CD14-positive monocyte (primary cell): ENCODE measurements around the gene USP53. TPM values are rescaled to one million over a fixed set of nuclear protein-coding genes. Genes with fewer than 3 reads are reported as not detected.

Source experiments
- DNase-seq, 3 donors: peaks; one replicate each; pipeline ENCODE4 v3.0.0-alpha.2; 2011 to 2022
- H2AFZ ChIP-seq: 2 replicates; pipeline ENCODE4 v1.6.0; 2012; ENCODE audit warnings: mild to moderate bottlenecking, low read depth, low read length, inconsistent platforms; ENCODE audit not compliant: insufficient read depth, poor library complexity, severe bottlenecking
- H3K27ac ChIP-seq, 2 donors: 1 replicate in 1 of 2; 2 replicates in 1 of 2; pipeline ENCODE4 v1.5.1; 2012 to 2013; ENCODE audit warnings: low read length in 2 of 2, control low read depth in 1 of 2, inconsistent platforms in 1 of 2, low read depth in 1 of 2, mild to moderate bottlenecking in 1 of 2
- H3K27me3 ChIP-seq, 2 donors: one replicate each; pipeline versions ENCODE4 v1.6.0 to v1.6.1; 2011 to 2013; ENCODE audit warnings: low read length in 2 of 2; ENCODE audit not compliant: control insufficient read depth in 2 of 2, insufficient read depth in 2 of 2
- H3K36me3 ChIP-seq, 2 donors: replicated peaks in 1 of 2; 1 replicate in 1 of 2; 2 replicates in 1 of 2; pipeline versions ENCODE4 v1.5.1 to v1.6.1; 2012 to 2013; ENCODE audit warnings: low read length in 2 of 2, control low read depth in 1 of 2, inconsistent platforms in 1 of 2, mild to moderate bottlenecking in 1 of 2; ENCODE audit not compliant: insufficient read depth in 2 of 2, control insufficient read depth in 1 of 2
- H3K4me1 ChIP-seq, 2 donors: 1 replicate in 1 of 2; 2 replicates in 1 of 2; pipeline versions ENCODE4 v1.5.1 to v1.6.1; 2012 to 2013; ENCODE audit warnings: low read length in 2 of 2, control low read depth in 1 of 2, inconsistent platforms in 1 of 2, mild to moderate bottlenecking in 1 of 2, moderate library complexity in 1 of 2; ENCODE audit not compliant: insufficient read depth in 2 of 2, control insufficient read depth in 1 of 2
- H3K4me2 ChIP-seq: replicated peaks from 2 replicates; pipeline ENCODE3; 2012; ENCODE audit warnings: low read length, moderate library complexity, mild to moderate bottlenecking; ENCODE audit not compliant: poor library complexity, severe bottlenecking; ENCODE audit errors: extremely low read depth
- H3K4me3 ChIP-seq, 3 experiments: fragments of 200-600 bp in 1 of 3; sonication (generic) in 1 of 3; replicated peaks in 1 of 3; 1 replicate in 2 of 3; 2 replicates in 1 of 3; pipeline ENCODE4 v1.5.1; 2011 to 2013; ENCODE audit warnings: low read length in 3 of 3, mild to moderate bottlenecking in 3 of 3, control low read depth in 2 of 3, low read depth in 2 of 3, inconsistent platforms in 1 of 3, moderate library complexity in 1 of 3
- H3K79me2 ChIP-seq: 2 replicates; pipeline ENCODE4 v1.6.0; 2012; ENCODE audit warnings: mild to moderate bottlenecking, control low read depth, inconsistent platforms, low read length, moderate library complexity; ENCODE audit not compliant: insufficient read depth
- H3K9ac ChIP-seq: 2 replicates; pipeline ENCODE4 v1.6.0; 2017; ENCODE audit warnings: low read length, mild to moderate bottlenecking; ENCODE audit not compliant: insufficient read depth, poor library complexity, severe bottlenecking
- H3K9me3 ChIP-seq, 2 donors: replicated peaks in 1 of 2; 1 replicate in 1 of 2; 2 replicates in 1 of 2; pipeline versions ENCODE4 v1.5.1 to v1.6.1; 2012 to 2013; ENCODE audit warnings: low read length in 2 of 2, control low read depth in 1 of 2; ENCODE audit not compliant: control insufficient read depth in 1 of 2, insufficient read depth in 1 of 2
- H4K20me1 ChIP-seq: 2 replicates; pipeline ENCODE4 v1.6.0; 2012; ENCODE audit warnings: mild to moderate bottlenecking, low read length, control low read depth, moderate library complexity; ENCODE audit not compliant: insufficient read depth
- H3K27ac Mint-ChIP-seq, 7 donors: one replicate each; pipeline ENCODE4 v1.8.0; 2020; ENCODE audit warnings: mild to moderate bottlenecking in 7 of 7, mixed read lengths in 7 of 7, moderate library complexity in 6 of 7, inconsistent platforms in 2 of 7
- H3K27me3 Mint-ChIP-seq, 3 donors: one replicate each; pipeline ENCODE4 v1.8.0; 2021 to 2022; ENCODE audit warnings: low read depth in 3 of 3, mild to moderate bottlenecking in 3 of 3, mixed read lengths in 3 of 3, moderate library complexity in 3 of 3, inconsistent platforms in 1 of 3
- H3K36me3 Mint-ChIP-seq, 2 donors: one replicate each; pipeline ENCODE4 v1.8.0; 2020; ENCODE audit warnings: mixed read lengths in 2 of 2, inconsistent platforms in 1 of 2, mild to moderate bottlenecking in 1 of 2
- H3K4me1 Mint-ChIP-seq: one replicate; pipeline ENCODE4 v1.8.0; 2020; ENCODE audit warnings: mild to moderate bottlenecking, mixed read lengths
- H3K4me3 Mint-ChIP-seq, 2 donors: one replicate each; pipeline ENCODE4 v1.8.0; 2020; ENCODE audit warnings: mild to moderate bottlenecking in 2 of 2, mixed read lengths in 2 of 2, moderate library complexity in 1 of 2
- H3K9me3 Mint-ChIP-seq, 7 donors: one replicate each; pipeline ENCODE4 v1.8.0; 2020 to 2022; ENCODE audit warnings: mixed read lengths in 7 of 7, mild to moderate bottlenecking in 6 of 7, moderate library complexity in 6 of 7, inconsistent platforms in 2 of 7
- WGBS: methylation state at CpG from one replicate; pipeline ENCODE4 v1.1.5; 2013; ENCODE audit warnings: missing lambda C conversion rate; ENCODE audit not compliant: insufficient coverage; 5-methylcytosine and 5-hydroxymethylcytosine counted together
- intact Hi-C, 2 donors: fragments of 100-400 bp; cut with micrococcal nuclease; formaldehyde crosslinking; loops; one replicate each; pipeline versions ENCODE4 v1.15.0 to v1.15.1; 2023
- polyA plus RNA-seq, 3 donors: library from polyadenylated mRNA; depleted of rRNA in 1 of 3; unstranded in 2 of 3; stranded (reverse) in 1 of 3; fragments of 300-500 nt in 2 of 3; fragments of >200 nt in 1 of 3; fragmentation: Illumina TruSeq in 2 of 3; gene quantifications; 1 replicate in 2 of 3; 2 replicates in 1 of 3; pipeline ENCODE4 v1.2.3, GENCODE V29; 2012 to 2021
- TF ChIP-seq, protein P1 (sequence below): fragments of 200-600 bp; IDR thresholded peaks from one replicate; pipeline ENCODE4 v1.8.0; 2022; ENCODE audit warnings: antibody characterized with exemption, mild to moderate bottlenecking

The USP53 gene
- polyA plus RNA-seq, 3 donors: 0.11 to 0.44 (median 0.22) TPM

DNA sequence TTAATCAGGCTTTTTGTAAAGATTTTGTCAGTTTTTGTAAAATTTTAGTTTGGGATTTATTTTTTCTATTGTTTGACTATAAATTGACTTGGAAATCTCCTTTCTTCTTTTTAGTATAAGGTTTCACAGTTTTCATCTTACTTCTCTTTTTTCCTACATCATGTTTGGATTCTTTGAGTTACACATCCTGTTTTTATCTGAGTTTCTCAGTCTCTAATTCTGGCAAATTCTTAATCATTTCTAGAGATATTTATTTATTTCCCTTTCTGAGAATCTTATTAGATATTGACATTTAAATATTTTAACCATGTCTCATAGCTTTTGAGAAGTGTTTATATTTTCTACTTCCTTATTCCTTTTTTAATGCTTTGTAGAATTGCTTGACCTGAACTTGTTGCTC, 20.7 kb downstream of the USP53 start:
- H3K4me3 Mint-ChIP-seq: no peak overlapping the region
- H3K4me2 ChIP-seq: no peak overlapping the region
- no peaks in the 10 kb centered on the region for H3K27me3 ChIP-seq
- no peak overlapping the region for H3K9ac ChIP-seq
- H3K27me3 Mint-ChIP-seq: peaks cover 0 to 1% (median 0%) of the 10 kb centered on the region in 3 donors
- H3K4me1 ChIP-seq: peaks cover 0 to 3% of the 10 kb centered on the region in 2 donors
- H3K36me3 ChIP-seq: no peaks in the 10 kb centered on the region
- H3K9me3 ChIP-seq: no peaks in the 10 kb centered on the region
- peaks cover 0 to 1% of the 10 kb centered on the region in 2 donors for H3K36me3 Mint-ChIP-seq
- H3K9me3 Mint-ChIP-seq: no peaks in the 10 kb centered on the region
- H3K27ac ChIP-seq: no peak overlapping the region
- H3K79me2 ChIP-seq: no peaks in the 10 kb centered on the region
- H3K4me1 Mint-ChIP-seq: peaks cover 10% of the 10 kb centered on the region
- intact Hi-C loops: no loop called here
- TF ChIP-seq, protein P1, sequence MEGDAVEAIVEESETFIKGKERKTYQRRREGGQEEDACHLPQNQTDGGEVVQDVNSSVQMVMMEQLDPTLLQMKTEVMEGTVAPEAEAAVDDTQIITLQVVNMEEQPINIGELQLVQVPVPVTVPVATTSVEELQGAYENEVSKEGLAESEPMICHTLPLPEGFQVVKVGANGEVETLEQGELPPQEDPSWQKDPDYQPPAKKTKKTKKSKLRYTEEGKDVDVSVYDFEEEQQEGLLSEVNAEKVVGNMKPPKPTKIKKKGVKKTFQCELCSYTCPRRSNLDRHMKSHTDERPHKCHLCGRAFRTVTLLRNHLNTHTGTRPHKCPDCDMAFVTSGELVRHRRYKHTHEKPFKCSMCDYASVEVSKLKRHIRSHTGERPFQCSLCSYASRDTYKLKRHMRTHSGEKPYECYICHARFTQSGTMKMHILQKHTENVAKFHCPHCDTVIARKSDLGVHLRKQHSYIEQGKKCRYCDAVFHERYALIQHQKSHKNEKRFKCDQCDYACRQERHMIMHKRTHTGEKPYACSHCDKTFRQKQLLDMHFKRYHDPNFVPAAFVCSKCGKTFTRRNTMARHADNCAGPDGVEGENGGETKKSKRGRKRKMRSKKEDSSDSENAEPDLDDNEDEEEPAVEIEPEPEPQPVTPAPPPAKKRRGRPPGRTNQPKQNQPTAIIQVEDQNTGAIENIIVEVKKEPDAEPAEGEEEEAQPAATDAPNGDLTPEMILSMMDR: no peak
- no peak overlapping the region for H3K27ac Mint-ChIP-seq
- H3K4me3 ChIP-seq: no peak overlapping the region
- no peaks in the 10 kb centered on the region for H4K20me1 ChIP-seq
- H2AFZ ChIP-seq: no peak overlapping the region
- DNase-seq: peak in 1 of 3 donors; percentile 18

DNA sequence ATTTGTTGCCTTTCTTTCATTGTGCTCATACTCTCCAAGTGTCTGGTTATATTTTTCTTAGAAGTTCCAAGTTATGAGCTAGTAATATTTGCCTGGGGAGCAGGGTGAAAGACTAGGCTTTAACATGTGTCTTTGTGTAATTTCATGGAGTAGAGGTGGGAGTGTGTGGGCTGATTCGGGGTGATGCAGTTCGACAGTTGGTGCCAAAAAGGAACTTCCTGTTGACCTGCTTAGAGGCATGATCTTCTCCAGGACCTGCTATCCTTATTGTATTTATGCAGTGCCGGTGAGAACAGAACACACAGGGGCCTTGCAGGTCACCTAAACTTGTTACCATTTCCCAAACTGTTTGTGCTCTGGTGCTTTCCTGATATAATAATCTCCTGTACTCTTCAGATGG, 21.2 kb downstream of the USP53 start:
- Histone ChIP-seq H3K4me2 (no peak overlapping the region), H3K9ac (no peak overlapping the region), H3K79me2 (no peaks in the 10 kb centered on the region), H3K9me3 (no peaks in the 10 kb centered on the region), H2AFZ (peak overlapping the region; percentile 1), H3K4me1 (peaks cover 0 to 3% of the 10 kb centered on the region in 2 donors), H3K27ac (no peak overlapping the region), H3K36me3 (no peaks in the 10 kb centered on the region), H4K20me1 (no peaks in the 10 kb centered on the region), H3K4me3 (no peak overlapping the region), H3K27me3 (no peaks in the 10 kb centered on the region)
- no peaks in the 10 kb centered on the region for H3K9me3 Mint-ChIP-seq
- 0% methylated on average over 2 of the region's 3 CpGs for WGBS
- no peak for DNase-seq
- H3K4me3 Mint-ChIP-seq: no peak overlapping the region
- peaks cover 0 to 1% (median 0%) of the 10 kb centered on the region in 3 donors for H3K27me3 Mint-ChIP-seq
- intact Hi-C loops: no loop called here
- peaks cover 0 to 1% of the 10 kb centered on the region in 2 donors for H3K36me3 Mint-ChIP-seq
- peaks cover 10% of the 10 kb centered on the region for H3K4me1 Mint-ChIP-seq
- H3K27ac Mint-ChIP-seq: peak overlapping the region in 2 of 7 donors; percentile 10 to 22
- TF ChIP-seq, protein P1: no peak
